Measurements from ENCODE around the gene B3GAT2. TPM values are rescaled to one million over a fixed set of nuclear protein-coding genes. Genes with fewer than 3 reads are reported as not detected.

The B3GAT2 gene
- total and polyA plus RNA-seq, 2 donors (not counting 1 experiment from before 2014, with no cell fraction given), result not detected

- no peak for TF ChIP-seq EZH2 (IDR thresholded peaks at IDR 0.05; ENCODE audit: low read length, missing control alignments)
- TF ChIP-seq, protein P1, sequence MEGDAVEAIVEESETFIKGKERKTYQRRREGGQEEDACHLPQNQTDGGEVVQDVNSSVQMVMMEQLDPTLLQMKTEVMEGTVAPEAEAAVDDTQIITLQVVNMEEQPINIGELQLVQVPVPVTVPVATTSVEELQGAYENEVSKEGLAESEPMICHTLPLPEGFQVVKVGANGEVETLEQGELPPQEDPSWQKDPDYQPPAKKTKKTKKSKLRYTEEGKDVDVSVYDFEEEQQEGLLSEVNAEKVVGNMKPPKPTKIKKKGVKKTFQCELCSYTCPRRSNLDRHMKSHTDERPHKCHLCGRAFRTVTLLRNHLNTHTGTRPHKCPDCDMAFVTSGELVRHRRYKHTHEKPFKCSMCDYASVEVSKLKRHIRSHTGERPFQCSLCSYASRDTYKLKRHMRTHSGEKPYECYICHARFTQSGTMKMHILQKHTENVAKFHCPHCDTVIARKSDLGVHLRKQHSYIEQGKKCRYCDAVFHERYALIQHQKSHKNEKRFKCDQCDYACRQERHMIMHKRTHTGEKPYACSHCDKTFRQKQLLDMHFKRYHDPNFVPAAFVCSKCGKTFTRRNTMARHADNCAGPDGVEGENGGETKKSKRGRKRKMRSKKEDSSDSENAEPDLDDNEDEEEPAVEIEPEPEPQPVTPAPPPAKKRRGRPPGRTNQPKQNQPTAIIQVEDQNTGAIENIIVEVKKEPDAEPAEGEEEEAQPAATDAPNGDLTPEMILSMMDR (conservative IDR thresholded peaks at IDR 0.05 in 1 of 2, IDR thresholded peaks at IDR 0.05 in 1 of 2; ENCODE audit: low read depth in 1 of 2, low read length in 2 of 2), result no peak
- H3K36me3 ChIP-seq (ENCODE audit: control insufficient read depth, insufficient read depth, low read length), result no peaks in the 10 kb centered on the region
Measured at GRCh38 chr6:70933853-70934252, 23.0 kb downstream of the B3GAT2 start.

DNA sequence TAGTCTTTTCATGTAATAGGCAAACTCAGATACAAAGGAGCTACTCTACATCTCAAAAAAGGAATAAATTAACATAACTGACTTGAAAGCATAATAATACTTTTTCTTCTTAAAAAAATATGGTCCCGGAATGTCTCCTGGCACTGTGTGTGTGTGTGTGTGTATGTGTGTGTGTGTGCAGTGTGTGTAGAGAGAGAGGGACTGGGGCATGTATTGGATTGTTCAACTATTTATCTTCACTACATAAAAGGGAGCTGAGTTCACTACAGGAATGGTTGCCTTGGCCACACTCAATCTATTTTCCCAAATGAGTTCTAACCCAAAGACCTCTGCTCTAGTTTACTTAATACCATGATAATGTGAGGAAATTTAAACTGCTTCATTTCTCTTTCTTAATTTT, 51.1 kb downstream of the B3GAT2 start:
- DNase-seq (ENCODE audit: low read depth in 2 of 2), result no peak
- Histone ChIP-seq H2AFZ (ENCODE audit: low read length) (no peak overlapping the region), H3K36me3 (ENCODE audit: control insufficient read depth, insufficient read depth, low read length) (no peaks in the 10 kb centered on the region), H3K4me1 (ENCODE audit: control insufficient read depth, extremely low read depth, insufficient read depth, low read length) (no peaks in the 10 kb centered on the region), H3K27me3 (ENCODE audit: control insufficient read depth, insufficient read depth, low read length) (no peaks in the 10 kb centered on the region), H3K9ac (ENCODE audit: insufficient read depth, low read length) (no peak overlapping the region), H4K20me1 (ENCODE audit: control insufficient read depth, extremely low read depth, insufficient read depth, low read length) (no peaks in the 10 kb centered on the region), H3K4me2 (ENCODE audit: extremely low read depth, insufficient read depth, low read length) (no peak overlapping the region), H3K27ac (ENCODE audit: insufficient read depth, low read length) (no peak overlapping the region), H3K4me3 (replicated peaks in 1 of 4; ENCODE audit: control extremely low read depth in 1 of 4, insufficient read depth in 1 of 4, low read depth in 3 of 4, low read length in 4 of 4) (no peak overlapping the region), H3K9me3 (ENCODE audit: control insufficient read depth, insufficient read depth, low read depth, low read length) (no peaks in the 10 kb centered on the region), H3K79me2 (ENCODE audit: control insufficient read depth, insufficient read depth, low read length) (no peaks in the 10 kb centered on the region)
- TF ChIP-seq, protein P1 (conservative IDR thresholded peaks at IDR 0.05 in 1 of 2, IDR thresholded peaks at IDR 0.05 in 1 of 2; ENCODE audit: low read depth in 1 of 2, low read length in 2 of 2), result no peak
- TF ChIP-seq EZH2 (IDR thresholded peaks at IDR 0.05; ENCODE audit: low read length, missing control alignments), result no peak

More at GRCh38 chr6:70933853-70934252, 23.0 kb downstream of the B3GAT2 start:
- Histone ChIP-seq H3K27me3 (ENCODE audit: control insufficient read depth, insufficient read depth, low read length) (no peaks in the 10 kb centered on the region), H2AFZ (ENCODE audit: low read length) (no peak overlapping the region), H3K4me2 (ENCODE audit: extremely low read depth, insufficient read depth, low read length) (no peak overlapping the region), H3K9me3 (ENCODE audit: control insufficient read depth, insufficient read depth, low read depth, low read length) (no peaks in the 10 kb centered on the region), H3K9ac (ENCODE audit: insufficient read depth, low read length) (no peak overlapping the region), H4K20me1 (ENCODE audit: control insufficient read depth, extremely low read depth, insufficient read depth, low read length) (no peaks in the 10 kb centered on the region), H3K4me1 (ENCODE audit: control insufficient read depth, extremely low read depth, insufficient read depth, low read length) (no peaks in the 10 kb centered on the region), H3K79me2 (ENCODE audit: control insufficient read depth, insufficient read depth, low read length) (no peaks in the 10 kb centered on the region), H3K4me3 (replicated peaks in 1 of 4; ENCODE audit: control extremely low read depth in 1 of 4, insufficient read depth in 1 of 4, low read depth in 3 of 4, low read length in 4 of 4) (no peak overlapping the region), H3K27ac (ENCODE audit: insufficient read depth, low read length) (no peak overlapping the region)
- DNase-seq (ENCODE audit: low read depth in 2 of 2), result no peak

GRCh38 chr6:70903665-70904452, 53.0 kb downstream of the B3GAT2 start:
- H3K4me1 ChIP-seq (ENCODE audit: control insufficient read depth, extremely low read depth, insufficient read depth, low read length), result no peaks in the 10 kb centered on the region
- no peaks in the 10 kb centered on the region for H3K36me3 ChIP-seq (ENCODE audit: control insufficient read depth, insufficient read depth, low read length)
- H4K20me1 ChIP-seq (ENCODE audit: control insufficient read depth, extremely low read depth, insufficient read depth, low read length), result no peaks in the 10 kb centered on the region
- no peak overlapping the region for H3K27ac ChIP-seq (ENCODE audit: insufficient read depth, low read length)
- no peak overlapping the region for H3K4me2 ChIP-seq (ENCODE audit: extremely low read depth, insufficient read depth, low read length)
- no peak for TF ChIP-seq EZH2 (IDR thresholded peaks at IDR 0.05; ENCODE audit: low read length, missing control alignments)
- TF ChIP-seq, protein P1 (conservative IDR thresholded peaks at IDR 0.05 in 1 of 2, IDR thresholded peaks at IDR 0.05 in 1 of 2; ENCODE audit: low read depth in 1 of 2, low read length in 2 of 2), result no peak
- DNase-seq (ENCODE audit: low read depth in 2 of 2), result no peak
- H2AFZ ChIP-seq (ENCODE audit: low read length), result no peak overlapping the region
- H3K9ac ChIP-seq (ENCODE audit: insufficient read depth, low read length), result no peak overlapping the region
- H3K4me3 ChIP-seq (replicated peaks in 1 of 4; ENCODE audit: control extremely low read depth in 1 of 4, insufficient read depth in 1 of 4, low read depth in 3 of 4, low read length in 4 of 4), result no peak overlapping the region
- H3K27me3 ChIP-seq (ENCODE audit: control insufficient read depth, insufficient read depth, low read length), result no peaks in the 10 kb centered on the region
- H3K79me2 ChIP-seq (ENCODE audit: control insufficient read depth, insufficient read depth, low read length), result no peaks in the 10 kb centered on the region
- no peaks in the 10 kb centered on the region for H3K9me3 ChIP-seq (ENCODE audit: control insufficient read depth, insufficient read depth, low read depth, low read length)
